Activated naive CD4-positive, alpha-beta T cell treated with anti-CD3 and anti-CD28 coated beads, Interleukin-2, amount 10 ng/mL, durations not matched to agents 7 days and 5 days (primary cell): Measurements from ENCODE around the gene FAM171A1.

ENCODE experiments used
- CTCF ChIA-PET: fragments of 350-600 bp; sonication (Branson Sonifier 250); formaldehyde crosslinking; loops from one replicate; lab custom pipeline; 2021; ENCODE audit warnings: antibody characterized with exemption; lab: Charles Lee
- DNase-seq: peaks from one replicate; pipeline ENCODE4 v3.0.0-alpha.2; 2020
- H3K27ac Mint-ChIP-seq: one replicate; pipeline ENCODE4 v1.8.0; 2021; ENCODE audit warnings: mild to moderate bottlenecking, moderate library complexity, mixed read lengths
- H3K27me3 Mint-ChIP-seq: one replicate; pipeline ENCODE4 v1.8.0; 2021; ENCODE audit warnings: mild to moderate bottlenecking, mixed read lengths
- H3K36me3 Mint-ChIP-seq: one replicate; pipeline ENCODE4 v1.8.0; 2021; ENCODE audit warnings: mixed read lengths
- H3K4me1 Mint-ChIP-seq: one replicate; pipeline ENCODE4 v1.8.0; 2021; ENCODE audit warnings: mixed read lengths
- H3K4me3 Mint-ChIP-seq: one replicate; pipeline ENCODE4 v1.8.0; 2021; ENCODE audit warnings: mild to moderate bottlenecking, moderate library complexity, mixed read lengths
- H3K9me3 Mint-ChIP-seq: one replicate; pipeline ENCODE4 v1.8.0; 2021; ENCODE audit warnings: mixed read lengths

FAM171A1 gene

DNA sequence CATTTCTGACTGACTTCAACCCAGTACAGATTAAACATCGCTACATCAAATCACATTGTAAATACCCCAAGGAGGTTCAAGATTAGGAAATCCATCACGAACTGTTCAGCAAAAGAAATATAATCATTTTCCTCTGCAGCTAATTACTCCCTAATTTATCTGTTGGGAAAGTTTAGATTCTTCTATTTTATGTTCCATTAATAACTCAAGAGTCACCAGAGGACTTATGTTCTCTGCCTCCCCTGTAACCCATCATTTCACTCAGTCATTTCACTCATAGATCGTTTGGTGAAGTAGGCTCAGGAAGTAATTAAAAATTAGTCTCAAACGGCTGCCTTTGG lies 45.2 kb downstream of the FAM171A1 start:
- no peak for DNase-seq
- no peaks in the 10 kb centered on the region for H3K36me3 Mint-ChIP-seq
- peaks cover 2% of the 10 kb centered on the region for H3K4me1 Mint-ChIP-seq
- peaks cover 3% of the 10 kb centered on the region for H3K9me3 Mint-ChIP-seq
- CTCF ChIA-PET: no interaction called here
- no peak overlapping the region for H3K4me3 Mint-ChIP-seq
- no peak overlapping the region for H3K27ac Mint-ChIP-seq
- H3K27me3 Mint-ChIP-seq: no peaks in the 10 kb centered on the region

DNA sequence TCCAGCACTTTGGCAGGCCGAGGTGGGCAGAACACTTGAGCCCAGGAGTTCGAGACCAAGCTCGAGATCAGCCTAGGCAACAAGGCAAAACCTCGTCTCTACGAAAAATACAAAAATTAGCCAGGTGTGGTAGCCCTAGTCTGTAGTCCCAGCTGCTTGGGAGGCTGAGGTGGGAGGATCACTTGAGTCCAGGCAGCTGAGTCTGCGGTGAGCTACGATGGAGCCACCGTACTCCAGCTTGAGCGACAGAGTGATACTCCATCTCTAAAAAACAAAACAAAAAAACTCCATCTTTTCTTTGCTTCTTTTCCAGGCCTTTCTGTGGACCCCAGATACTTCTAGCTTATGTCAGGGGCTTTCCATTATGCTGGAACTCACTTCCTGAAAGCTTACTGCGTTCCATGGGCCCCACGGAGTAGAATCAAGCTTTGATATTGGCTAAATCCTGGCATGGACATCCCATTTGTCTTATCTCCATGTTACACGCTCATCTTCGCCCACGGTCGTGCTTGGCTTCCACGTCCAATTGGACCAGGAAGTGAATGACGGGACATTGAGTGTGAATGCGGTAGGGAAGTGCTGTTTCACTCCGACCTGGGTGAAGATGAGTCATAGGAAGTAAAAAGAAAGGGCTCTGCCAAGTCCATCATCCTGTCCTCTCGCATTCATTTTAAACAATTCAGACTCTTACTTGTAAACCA lies 45.7 kb downstream of the FAM171A1 start:
- Mint-ChIP-seq H3K9me3 (peaks cover 3% of the 10 kb centered on the region), H3K4me1 (peaks cover 2% of the 10 kb centered on the region), H3K4me3 (no peak overlapping the region), H3K36me3 (no peaks in the 10 kb centered on the region), H3K27me3 (no peaks in the 10 kb centered on the region), H3K27ac (no peak overlapping the region)
- CTCF ChIA-PET: no interaction called here
- DNase-seq: no peak

DNA sequence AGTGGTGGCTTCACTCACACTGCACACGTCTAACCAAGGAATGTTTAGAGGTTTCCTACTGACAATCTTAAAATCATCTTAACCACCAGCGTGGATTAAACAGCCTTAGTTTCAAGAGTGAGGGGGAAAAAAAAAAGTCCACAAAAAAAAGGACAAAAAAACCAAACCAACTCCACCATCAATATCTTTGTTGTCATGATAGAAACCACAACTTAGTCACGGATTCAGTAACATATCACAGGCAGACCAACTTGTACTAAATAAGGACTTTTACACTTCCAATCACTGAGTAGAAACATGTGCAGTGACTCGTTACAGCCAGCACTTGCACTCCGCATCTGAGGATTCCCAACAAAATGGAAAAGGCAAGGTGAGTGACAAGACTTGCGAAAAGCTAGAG lies 46.5 kb downstream of the FAM171A1 start:
- Mint-ChIP-seq H3K4me1 (peaks cover 2% of the 10 kb centered on the region), H3K27ac (no peak overlapping the region), H3K27me3 (no peaks in the 10 kb centered on the region), H3K36me3 (no peaks in the 10 kb centered on the region), H3K9me3 (peaks cover 3% of the 10 kb centered on the region), H3K4me3 (no peak overlapping the region)
- DNase-seq: no peak
- CTCF ChIA-PET: no interaction called here

DNA sequence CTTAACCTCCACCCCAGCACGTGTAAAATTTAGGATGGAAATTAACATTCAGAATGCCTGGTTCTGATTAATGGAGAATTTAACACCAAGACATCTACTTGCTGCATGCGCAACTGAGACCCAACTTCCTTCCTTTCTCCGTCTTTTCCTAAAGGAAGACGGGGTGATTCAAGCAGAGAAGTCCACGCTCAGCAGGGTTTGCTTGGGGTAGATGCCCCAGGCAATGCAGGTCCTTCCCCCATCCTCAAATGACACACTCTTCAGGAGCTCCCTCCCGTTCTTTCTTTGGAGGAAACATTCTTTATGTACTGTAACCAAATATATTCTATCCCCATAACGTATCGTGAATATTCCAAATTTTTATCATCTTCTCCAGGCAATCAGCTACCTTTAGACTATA lies 47.0 kb downstream of the FAM171A1 start:
- H3K4me3 Mint-ChIP-seq: no peak overlapping the region
- H3K27ac Mint-ChIP-seq: no peak overlapping the region
- H3K27me3 Mint-ChIP-seq: no peaks in the 10 kb centered on the region
- H3K4me1 Mint-ChIP-seq: peaks cover 2% of the 10 kb centered on the region
- H3K36me3 Mint-ChIP-seq: no peaks in the 10 kb centered on the region
- CTCF ChIA-PET: no interaction called here
- H3K9me3 Mint-ChIP-seq: peaks cover 3% of the 10 kb centered on the region
- DNase-seq: no peak

DNA sequence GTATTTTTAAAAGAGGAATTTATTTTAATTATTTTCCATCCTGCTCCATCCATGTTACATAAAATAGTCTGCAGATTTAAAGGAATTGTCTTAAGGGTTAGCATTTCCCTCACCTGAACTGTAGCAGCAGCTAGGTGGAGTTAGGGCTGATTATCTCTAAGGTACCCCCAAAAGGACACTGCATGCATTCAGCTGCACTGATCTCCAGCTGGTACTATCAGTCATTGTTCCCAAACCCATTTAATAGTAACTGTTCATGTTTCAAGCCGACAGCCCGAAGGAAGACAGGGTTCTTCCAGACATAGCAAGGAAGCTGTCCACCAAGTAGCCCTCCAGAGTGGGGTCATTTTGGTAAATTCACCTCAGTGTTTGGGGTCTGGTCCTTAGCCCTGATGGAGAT lies 48.7 kb downstream of the FAM171A1 start:
- H3K27ac Mint-ChIP-seq: no peak overlapping the region
- CTCF ChIA-PET: no interaction called here
- no peaks in the 10 kb centered on the region for H3K27me3 Mint-ChIP-seq
- H3K9me3 Mint-ChIP-seq: peaks cover 3% of the 10 kb centered on the region
- no peak for DNase-seq
- H3K4me3 Mint-ChIP-seq: no peak overlapping the region
- no peaks in the 10 kb centered on the region for H3K36me3 Mint-ChIP-seq
- H3K4me1 Mint-ChIP-seq: peaks cover 2% of the 10 kb centered on the region

DNA sequence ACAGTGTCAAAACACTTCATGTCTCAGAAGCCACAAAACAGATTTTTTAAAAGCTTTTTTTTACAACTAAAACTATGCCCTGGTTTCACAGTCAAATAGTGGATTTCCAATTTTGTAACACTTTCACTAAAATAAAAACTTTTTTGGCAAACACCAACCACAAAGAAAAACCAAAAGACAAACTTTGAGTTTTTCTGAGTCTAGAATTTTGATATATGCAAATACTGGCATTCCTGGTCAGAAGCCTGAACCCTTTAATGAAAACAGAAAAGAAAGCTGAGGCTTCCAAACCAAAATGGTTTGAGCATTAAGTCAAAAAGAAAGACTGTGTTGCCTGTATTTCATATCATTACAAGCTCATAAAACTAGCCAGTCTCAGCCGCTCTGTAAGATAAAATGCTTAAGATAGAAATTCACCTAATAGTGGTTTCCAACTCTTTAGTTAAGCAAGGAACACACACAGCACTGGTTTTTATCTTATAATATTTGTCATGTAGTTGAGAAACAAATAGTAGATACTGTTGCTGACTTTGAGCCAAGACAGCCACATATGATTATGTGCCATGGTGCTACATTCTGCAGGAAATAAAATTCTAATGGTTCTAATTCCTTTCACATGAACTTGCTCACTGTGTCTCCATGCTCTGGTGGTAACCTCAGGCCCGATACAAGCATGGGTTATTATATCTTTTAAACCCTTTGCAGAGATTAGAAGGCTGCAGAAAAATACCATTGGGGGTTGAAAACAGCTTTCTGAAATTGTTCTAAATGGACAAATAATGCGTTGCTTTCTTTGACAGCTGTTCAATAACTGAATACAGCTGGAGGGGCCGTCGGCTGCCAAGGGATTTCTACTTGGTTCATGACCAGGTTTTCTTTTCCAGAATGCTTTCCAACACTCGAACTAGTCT lies 49.4 kb downstream of the FAM171A1 start:
- Mint-ChIP-seq H3K4me3 (no peak overlapping the region), H3K4me1 (peaks cover 2% of the 10 kb centered on the region), H3K9me3 (peaks cover 3% of the 10 kb centered on the region), H3K36me3 (no peaks in the 10 kb centered on the region), H3K27me3 (no peaks in the 10 kb centered on the region), H3K27ac (no peak overlapping the region)
- DNase-seq: no peak
- CTCF ChIA-PET: no interaction called here

DNA sequence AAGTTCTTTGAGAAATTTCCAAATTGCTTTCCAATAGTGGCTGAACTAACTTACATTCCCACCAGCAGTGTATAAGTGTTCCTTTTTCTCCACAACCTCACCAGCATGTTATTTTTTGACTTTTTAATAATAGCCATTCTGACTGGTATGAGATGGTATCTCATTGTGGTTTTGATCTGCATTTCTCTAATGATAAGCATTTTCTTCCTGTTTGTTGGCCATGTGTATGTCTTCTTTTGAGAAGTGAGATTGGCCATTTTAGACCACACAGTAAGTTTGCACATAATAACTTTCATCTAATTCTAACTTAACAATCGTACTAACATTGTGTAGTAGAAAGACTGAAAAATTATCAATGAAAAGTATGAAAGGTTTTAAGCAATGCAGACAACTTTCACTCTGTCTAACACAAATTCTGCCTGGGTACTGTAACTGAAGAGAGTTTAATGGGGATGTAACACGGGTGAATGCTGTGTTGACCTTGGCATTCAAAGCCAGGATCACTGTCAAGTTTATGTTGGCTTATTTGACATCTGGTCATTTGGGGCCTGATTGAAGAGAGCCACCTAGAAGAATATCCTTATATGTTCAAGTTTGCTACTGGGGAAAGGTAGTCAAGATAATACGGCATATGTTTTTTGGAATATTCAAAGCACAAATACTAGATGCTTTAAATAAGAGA lies 50.4 kb downstream of the FAM171A1 start:
- peaks cover 1% of the 10 kb centered on the region for H3K9me3 Mint-ChIP-seq
- no peak overlapping the region for H3K27ac Mint-ChIP-seq
- no peaks in the 10 kb centered on the region for H3K27me3 Mint-ChIP-seq
- no peak overlapping the region for H3K4me3 Mint-ChIP-seq
- no peaks in the 10 kb centered on the region for H3K36me3 Mint-ChIP-seq
- DNase-seq: no peak
- no peaks in the 10 kb centered on the region for H3K4me1 Mint-ChIP-seq
- CTCF ChIA-PET: no interaction called here

DNA sequence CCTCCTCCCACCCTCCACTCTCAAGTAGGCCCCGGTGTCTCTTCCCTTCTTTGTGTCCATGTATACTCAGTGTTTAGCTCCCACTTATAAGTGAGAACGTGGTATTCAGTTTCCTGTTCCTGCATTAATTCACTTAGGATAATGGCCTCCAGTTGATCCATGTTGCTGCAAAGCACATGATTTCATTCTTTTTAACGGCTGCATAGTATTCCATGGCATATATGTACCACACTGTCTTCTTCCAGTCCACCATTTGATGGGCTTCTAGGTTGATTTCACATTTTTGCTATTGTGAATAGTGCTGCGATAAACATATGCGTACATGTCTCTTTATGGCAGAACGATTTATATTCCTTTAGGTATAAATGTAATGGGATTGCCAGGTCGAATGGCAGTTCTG lies 51.0 kb downstream of the FAM171A1 start:
- Mint-ChIP-seq H3K27me3 (no peaks in the 10 kb centered on the region), H3K4me3 (no peak overlapping the region)
- CTCF ChIA-PET: no interaction called here

DNA sequence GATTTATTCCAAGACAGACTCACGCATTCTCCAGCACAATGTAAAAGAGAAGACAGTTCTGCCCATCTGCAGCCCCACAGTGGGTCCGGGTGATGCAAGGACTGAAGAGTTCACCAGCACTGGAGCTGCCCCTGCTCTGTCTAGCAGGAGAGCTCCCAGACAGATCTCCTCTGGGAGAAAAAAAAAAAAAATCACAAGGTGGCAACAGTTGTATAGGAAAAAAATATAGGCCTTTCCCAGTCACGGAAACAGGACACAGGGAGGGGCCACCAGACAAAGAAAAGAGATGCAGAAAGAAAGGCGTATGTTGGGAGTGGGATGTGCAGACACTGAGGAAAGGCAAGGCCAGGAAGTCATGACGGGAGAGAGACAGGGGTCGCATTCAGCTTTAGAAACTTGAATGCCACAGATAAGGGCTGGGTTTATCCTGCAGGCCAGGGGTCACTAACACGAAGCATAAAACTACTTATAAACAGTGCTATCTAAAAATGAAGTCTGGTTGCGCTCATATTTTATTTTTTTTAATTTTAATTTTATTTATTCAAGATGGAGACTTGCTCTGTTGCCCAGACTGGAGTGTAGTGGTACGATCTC lies 54.1 kb downstream of the FAM171A1 start:
- DNase-seq: no peak
- H3K27ac Mint-ChIP-seq: no peak overlapping the region
- no peak overlapping the region for H3K4me3 Mint-ChIP-seq
- no peaks in the 10 kb centered on the region for H3K36me3 Mint-ChIP-seq
- CTCF ChIA-PET: no interaction called here
- peaks cover 5% of the 10 kb centered on the region for H3K4me1 Mint-ChIP-seq
- no peaks in the 10 kb centered on the region for H3K9me3 Mint-ChIP-seq
- H3K27me3 Mint-ChIP-seq: no peaks in the 10 kb centered on the region

More for the DNA sequence above, 51.0 kb downstream of the FAM171A1 start:
- H3K36me3 Mint-ChIP-seq: no peaks in the 10 kb centered on the region
- no peaks in the 10 kb centered on the region for H3K9me3 Mint-ChIP-seq
- H3K27ac Mint-ChIP-seq: no peak overlapping the region
- no peaks in the 10 kb centered on the region for H3K4me1 Mint-ChIP-seq
- no peak for DNase-seq

DNA sequence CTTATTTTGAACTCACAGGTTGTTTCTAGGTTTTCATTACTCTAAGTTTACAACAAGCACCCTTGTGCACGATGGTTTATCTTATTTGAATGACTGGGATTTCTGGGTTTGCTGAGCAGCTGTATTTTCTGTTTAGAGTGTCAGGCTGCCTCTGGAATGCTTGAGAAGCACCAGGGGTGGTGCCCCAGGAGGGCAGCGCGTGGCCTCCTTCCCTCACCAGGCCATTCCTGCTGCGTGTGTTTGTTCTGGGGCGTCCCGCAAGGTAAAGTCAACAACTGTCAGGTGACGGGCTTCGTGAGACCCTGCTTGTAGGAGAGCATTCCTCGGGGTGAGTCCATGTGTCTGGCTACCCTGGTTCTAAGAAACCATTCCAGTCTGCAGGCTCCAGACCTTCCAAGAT lies 54.9 kb downstream of the FAM171A1 start:
- Mint-ChIP-seq H3K27ac (no peak overlapping the region), H3K9me3 (no peaks in the 10 kb centered on the region), H3K4me1 (peaks cover 5% of the 10 kb centered on the region), H3K27me3 (no peaks in the 10 kb centered on the region), H3K36me3 (no peaks in the 10 kb centered on the region), H3K4me3 (no peak overlapping the region)
- CTCF ChIA-PET: no interaction called here
- DNase-seq: no peak

DNA sequence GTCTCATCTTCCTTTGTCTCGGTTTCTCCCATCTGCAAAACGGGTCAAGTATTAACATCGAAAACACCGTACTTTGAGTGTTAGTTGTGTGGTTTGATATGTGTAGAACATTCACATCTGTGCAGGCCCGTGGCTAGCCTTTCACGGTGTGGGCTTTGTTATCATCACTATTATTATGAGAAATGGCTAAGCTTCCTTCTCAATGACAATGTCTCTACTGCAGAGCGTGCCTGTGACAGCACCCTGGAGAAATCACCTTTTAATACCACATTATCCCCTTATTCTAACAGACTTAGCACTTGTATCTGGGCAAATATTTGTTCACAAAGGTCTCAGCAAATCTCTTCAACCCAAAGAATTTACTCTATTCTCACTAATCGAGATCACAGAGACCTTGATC lies 55.8 kb downstream of the FAM171A1 start:
- DNase-seq: no peak
- Mint-ChIP-seq H3K27ac (no peak overlapping the region), H3K9me3 (no peaks in the 10 kb centered on the region), H3K4me1 (peaks cover 5% of the 10 kb centered on the region), H3K27me3 (no peaks in the 10 kb centered on the region), H3K4me3 (no peak overlapping the region), H3K36me3 (no peaks in the 10 kb centered on the region)
- CTCF ChIA-PET: no interaction called here

DNA sequence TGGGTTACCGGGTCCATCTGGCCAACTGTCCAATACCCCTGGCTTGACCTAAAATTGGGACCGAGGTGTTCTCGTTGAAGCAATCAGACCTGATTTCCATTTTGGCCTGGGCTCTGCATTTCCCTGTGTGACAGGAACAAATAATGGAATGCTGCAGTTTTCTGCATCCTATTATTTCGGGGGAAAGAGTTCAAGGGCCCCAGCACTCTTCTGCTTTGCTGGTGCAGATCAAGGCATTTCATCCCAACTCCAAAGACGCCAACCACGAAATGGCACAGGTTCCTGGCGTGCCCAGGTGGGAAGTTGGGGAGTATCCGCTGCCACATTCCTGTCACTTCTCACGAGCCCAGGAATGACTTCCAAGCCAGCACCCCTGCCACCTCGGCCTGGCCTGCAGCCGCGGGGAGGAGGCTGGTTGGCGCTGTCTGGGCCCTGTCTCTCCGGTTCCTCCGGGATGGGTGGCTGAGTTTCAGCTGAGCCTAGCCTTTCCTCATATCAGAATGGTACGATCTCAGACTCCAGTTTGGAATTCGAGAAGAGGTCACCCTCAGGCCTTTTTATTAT lies 56.5 kb downstream of the FAM171A1 start:
- Mint-ChIP-seq H3K4me1 (peaks cover 5% of the 10 kb centered on the region), H3K27me3 (no peaks in the 10 kb centered on the region), H3K36me3 (no peaks in the 10 kb centered on the region), H3K9me3 (no peaks in the 10 kb centered on the region), H3K27ac (no peak overlapping the region), H3K4me3 (no peak overlapping the region)
- CTCF ChIA-PET: no interaction called here
- DNase-seq: no peak

DNA sequence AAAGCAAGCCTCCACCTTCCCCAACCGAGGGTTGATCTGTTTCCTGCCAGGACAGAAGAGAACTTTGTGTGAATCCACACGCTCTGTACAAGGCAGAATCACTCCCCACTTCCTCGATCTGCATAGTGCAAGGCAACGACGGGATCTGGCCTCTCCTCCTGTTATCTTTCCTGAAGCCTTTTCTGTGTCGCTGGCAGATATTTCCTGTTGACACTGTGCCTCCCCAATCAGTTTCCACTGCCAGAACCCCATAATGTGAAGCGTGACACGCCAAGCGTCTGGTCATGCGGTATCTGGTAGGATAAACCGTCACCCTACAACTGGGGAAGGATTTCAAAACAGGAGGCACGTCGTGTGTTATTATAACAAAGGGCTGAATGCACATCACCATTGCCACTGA lies 57.2 kb downstream of the FAM171A1 start:
- DNase-seq: no peak
- H3K4me1 Mint-ChIP-seq: peaks cover 5% of the 10 kb centered on the region
- no peaks in the 10 kb centered on the region for H3K9me3 Mint-ChIP-seq
- CTCF ChIA-PET: no interaction called here
- no peak overlapping the region for H3K27ac Mint-ChIP-seq
- no peaks in the 10 kb centered on the region for H3K27me3 Mint-ChIP-seq
- no peaks in the 10 kb centered on the region for H3K36me3 Mint-ChIP-seq
- no peak overlapping the region for H3K4me3 Mint-ChIP-seq

DNA sequence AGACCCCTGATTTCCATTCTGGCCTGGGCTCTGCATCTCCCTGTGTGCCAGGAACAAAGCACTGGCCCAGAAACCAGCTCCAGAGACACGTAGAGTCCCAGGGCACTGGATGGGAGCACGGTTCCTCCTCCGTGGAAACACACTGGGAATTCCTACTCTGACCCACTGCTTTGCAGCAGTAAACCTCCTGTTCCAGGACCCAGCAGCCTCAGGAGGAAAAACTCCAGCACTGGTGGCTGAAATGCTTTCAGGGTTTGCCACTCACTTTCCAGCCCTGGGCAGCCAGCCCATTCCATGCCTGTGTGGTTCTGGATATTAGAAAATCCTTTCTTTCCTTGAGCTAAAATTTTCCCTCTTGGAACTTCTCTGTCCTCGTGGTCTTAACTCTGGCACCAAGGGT lies 58.0 kb downstream of the FAM171A1 start:
- Mint-ChIP-seq H3K27ac (no peak overlapping the region), H3K27me3 (no peaks in the 10 kb centered on the region), H3K9me3 (no peaks in the 10 kb centered on the region), H3K36me3 (no peaks in the 10 kb centered on the region), H3K4me1 (peaks cover 5% of the 10 kb centered on the region), H3K4me3 (no peak overlapping the region)
- CTCF ChIA-PET: no interaction called here
- DNase-seq: no peak
